HG03342 (cell line): ENCODE measurements around the gene VAT1.
A peak's percentile ranks its signal among the peaks of the same experiment; 100 is the strongest.
"Not testable (repeated sequence)": the region's sequence is repeated elsewhere in the genome, so short reads cannot be mapped to it uniquely, and the experiment has no call there.

Experiments used
- ATAC-seq: cut with Tn5 transposase; IDR thresholded peaks from one replicate; pipeline ENCODE4 v1.9.1; 2021; ENCODE audit warnings: mild to moderate bottlenecking, moderate library complexity; ENCODE audit not compliant: unreplicated experiment

Gene VAT1

GRCh38 chr17:43010667-43011308 lies 11.4 kb downstream of the VAT1 start:
- no peak for ATAC-seq

DNA sequence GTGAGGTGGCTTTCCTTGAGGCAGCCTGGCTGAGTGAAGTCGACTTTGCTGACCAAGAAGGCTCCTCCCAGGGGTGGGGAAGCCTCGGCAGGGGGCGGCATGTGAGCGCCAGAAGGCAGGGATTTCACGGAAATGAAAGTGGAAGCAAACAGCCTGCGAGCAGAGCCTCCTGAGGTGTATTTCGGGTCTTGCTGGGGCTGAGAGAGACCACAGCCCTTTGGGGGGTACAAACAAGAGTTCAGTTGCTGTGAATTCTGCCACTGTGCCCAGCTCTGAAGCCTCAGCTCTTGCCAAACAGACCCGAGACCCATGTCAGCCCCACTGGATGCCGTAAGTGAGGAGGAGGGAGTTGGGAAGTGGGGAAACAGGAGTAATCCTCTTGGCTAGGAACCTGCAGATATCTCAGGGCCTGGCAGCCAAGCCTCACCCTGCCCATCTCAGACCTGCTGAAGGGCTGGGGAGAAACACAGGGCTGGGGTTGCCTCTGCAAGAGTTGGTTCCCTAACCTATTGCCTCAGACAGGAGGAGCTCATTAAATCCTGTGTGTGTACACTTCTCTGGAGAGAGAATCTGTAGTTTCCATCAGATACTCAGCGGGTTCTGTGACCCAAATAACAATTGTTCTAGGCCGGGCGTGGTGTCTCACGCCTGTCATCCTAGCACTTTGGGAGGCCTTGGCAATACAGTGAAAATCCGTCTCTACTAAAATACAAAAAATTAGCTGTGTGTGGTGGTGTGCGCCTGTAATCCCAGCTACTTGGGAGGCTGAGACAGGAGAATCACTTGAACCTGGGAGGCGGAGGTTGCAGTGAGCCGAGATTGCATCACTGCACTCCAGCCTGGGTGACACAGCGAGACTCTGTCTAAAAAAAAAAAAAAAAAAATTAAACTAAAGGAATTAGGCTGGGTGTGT lies 15.3 kb downstream of the VAT1 start, which contains the start of gene IFI35:
IFI35 (plus strand) TSS at position 146 of the 913 bp plus-strand sequence; CDS start at position 310, 164 bp downstream.
- ATAC-seq = peak; percentile 86

DNA sequence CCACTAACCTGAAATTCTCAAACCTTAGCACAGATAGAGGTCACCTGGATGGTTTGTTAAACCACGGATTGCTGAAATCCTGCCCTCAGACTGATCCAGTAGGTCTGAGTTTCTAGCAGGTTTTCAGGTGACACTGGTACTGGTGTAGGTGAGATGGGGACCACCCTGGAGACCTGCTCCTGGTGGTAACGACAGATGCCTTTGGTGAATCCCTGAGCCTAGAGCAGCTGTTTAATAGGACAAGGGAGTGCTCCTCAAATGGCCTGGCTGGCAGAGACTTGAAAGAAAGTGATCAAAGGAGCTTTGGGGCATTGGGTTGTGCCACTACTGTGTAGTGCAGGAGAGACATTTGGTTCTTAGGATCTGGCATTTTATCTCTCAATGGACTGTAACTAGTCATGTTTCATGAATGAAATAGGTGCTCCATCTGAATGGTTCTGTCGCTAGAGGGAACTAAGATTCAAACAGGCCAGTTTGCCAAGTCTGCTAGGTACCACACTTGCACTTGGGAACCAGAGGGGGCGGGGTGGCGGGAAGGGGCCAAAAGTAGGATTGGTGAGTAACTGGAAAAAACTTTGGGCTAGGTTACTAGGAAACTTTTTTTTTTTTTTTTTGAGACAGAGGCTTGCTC lies 18.5 kb downstream of the VAT1 start:
- no peak for ATAC-seq

DNA sequence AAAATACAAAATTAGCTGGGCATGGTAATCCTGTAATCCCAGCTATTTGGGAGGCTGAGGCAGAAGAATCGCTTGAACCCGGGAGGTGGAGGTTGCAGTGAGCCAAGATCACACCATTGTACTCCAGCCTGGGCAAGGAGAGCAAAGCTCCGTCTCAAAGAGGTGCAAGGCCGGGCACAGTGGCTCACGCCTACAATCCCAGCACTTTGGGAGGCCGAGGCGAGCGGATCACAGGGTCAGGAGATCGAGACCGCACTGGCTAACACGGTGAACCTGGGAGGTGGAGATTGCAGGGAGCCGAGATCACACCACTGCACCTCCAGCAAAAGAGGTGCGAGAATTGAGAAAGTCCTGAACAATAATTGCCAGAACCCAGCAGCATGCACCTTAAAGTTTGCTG lies 21.3 kb downstream of the VAT1 start:
- ATAC-seq = not testable (repeated sequence)

DNA sequence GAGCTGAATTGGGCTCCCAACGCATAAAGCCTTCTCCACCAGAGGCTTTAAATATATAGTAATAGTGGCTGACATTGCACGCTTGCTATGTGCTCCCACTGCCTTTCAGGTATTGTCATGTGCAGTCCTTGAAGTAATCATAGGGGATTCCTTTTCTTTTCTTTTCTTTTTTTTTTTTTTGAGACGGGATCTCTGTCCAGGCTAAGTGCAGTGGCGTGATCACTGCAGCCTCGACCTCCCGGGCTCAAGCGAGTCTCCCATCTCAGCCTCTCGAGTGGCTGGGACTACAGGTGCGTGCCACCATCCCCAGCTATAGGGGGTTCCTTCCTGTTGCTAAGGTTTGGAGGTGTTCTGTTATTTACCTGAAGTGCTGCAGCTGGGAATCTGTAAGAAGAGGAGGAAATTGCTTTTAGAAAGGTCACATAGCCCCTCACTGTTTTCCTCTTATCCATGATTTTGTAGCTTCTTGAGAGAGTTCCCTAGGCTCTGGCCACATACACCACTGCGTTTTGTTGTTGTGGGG lies 23.1 kb downstream of the VAT1 start:
- no peak for ATAC-seq

DNA sequence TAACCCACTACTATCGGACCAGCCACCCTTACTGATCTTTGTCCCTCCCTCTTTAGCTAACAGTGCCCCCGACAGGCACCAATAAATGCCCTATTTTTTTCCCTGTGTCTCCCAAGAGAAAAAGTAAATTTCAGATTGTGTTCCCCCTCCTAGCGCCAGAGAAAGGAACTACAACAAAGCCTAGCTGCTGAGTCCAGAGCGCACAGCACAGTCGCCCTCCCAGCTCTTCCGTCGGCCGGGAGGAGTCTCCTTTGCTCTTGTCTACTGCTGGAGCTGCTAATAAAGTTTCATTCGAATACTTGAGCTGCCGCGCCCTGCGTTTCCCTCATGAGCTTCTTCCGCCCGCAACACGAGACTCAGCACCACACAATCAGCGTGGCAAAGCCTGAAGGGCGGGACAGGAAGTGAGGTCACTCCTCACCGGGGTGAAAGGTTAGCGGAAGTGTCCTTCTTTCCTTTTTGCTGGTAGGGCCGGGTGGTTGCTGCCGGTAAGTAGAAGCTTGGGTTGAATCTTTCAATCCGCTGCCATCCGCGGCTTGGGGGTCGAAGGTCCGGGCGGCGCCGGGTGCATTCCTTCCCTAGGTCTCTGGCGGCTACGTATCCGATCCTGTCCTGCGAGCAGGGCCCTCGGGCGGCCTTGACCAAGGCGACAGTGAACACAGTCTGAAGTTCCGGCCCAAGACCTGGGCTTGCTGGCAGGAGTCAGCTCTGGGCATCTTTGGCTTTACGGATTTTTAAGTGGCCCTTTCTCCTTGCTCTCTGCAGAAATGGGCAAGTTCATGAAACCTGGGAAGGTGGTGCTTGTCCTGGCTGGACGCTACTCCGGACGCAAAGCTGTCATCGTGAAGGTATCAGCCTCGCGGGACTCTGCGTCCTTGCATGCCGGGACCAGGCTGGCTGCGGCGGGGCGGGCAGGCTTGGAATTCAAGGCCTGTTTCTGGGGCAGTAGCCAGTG lies 23.9 kb downstream of the VAT1 start, which contains the start of gene RPL27:
RPL27 (plus strand) TSS at position 436 of the 955 bp plus-strand sequence; CDS start at position 768, 332 bp downstream.
- peak; percentile 91 for ATAC-seq

DNA sequence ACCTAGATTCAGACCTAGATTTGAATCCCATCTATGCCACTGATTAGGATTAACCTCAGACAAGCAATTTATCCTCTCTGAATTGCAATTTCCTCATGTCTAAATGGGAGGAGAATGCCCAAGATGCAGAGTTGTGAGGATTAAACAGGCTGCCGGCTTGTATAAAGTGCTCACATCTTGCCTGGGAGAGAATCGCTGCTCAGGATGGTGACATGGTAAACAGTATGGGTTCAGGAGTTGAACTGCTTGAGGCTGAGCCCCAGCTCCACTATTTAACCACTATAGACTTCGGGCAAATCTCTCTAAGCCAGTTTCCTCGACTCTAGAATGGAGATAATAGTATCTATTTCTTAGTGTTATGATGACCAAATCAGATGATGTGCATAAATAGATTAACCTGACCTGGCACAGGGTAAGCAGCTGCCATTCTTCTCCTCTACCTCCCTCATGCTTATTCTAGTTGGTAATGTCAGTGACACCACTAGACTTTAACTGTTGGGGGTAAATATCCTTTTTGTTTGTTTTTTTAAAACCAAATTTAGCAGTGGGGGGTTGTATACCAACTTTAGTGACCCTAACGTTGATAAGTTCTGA lies 24.7 kb downstream of the VAT1 start:
- no peak for ATAC-seq

DNA sequence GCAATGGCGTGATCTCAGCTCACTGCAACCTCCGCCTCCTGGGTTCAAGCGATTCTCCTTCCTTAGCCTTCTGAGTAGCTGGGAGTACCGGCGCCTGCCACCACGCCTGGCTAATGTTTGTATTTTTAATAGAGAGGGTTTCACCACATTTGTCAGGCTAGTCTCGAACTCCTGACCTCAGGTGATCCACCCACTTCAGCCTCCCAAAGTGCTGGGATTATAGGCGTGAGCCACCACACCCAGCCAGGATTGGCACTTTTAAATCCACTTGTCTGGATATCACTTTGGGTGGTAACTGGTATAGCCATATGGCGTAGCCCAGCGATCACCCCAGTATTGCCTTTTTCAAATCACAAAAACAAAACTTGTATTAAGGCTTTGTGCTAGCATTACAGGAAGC lies 28.3 kb downstream of the VAT1 start:
- not testable (repeated sequence) for ATAC-seq

- no peak for ATAC-seq
These were observed 29.3 kb downstream of the VAT1 start for GRCh38 chr17:42992872-42993271.

GRCh38 chr17:42991471-42991870 lies 30.7 kb downstream of the VAT1 start:
- no peak for ATAC-seq

DNA sequence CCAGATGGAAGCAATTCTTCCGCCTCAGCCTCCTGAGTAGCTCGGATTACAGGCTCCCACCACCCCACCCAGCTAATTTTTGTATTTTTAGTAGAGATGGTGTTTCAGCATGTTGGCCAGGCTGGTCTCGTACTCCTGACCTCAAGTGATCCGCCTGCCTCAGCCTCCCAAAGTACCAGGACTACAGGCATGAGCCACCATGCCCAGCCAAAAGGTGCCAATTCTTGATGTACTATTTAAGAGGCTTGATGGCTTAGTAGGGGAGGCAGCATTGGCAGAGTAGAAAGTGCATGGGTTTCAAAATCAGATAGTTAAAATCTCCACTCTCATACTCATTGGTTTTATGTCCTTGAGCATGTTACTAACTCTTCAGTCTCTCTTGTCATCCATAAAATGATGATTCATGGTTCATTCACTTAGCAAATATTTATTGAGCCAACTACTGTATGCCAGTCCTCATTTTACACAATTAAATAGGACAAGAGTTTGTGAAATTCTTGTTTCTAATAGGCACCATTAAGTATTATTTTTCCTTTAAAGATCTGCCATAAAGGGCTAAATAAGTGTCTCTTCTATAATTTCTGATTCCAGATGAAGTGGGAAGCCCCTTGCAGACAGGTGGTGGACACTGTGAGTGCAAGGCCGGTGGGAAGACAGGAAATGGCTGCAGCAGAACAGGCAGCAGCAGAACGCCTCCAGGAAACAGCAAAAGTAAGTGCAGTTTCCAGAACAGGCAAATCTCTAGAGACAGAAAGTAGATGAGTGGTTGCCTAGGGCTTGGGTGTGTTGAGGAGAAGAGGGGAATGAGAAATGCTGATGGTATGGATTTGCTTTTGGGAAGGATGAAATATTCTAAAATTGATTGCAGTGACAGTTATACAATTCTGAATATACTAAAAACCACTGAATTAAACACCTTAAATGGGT lies 32.2 kb downstream of the VAT1 start:
- ATAC-seq = no peak

GRCh38 chr17:42989141-42989540 lies 33.0 kb downstream of the VAT1 start:
- ATAC-seq = no peak

DNA sequence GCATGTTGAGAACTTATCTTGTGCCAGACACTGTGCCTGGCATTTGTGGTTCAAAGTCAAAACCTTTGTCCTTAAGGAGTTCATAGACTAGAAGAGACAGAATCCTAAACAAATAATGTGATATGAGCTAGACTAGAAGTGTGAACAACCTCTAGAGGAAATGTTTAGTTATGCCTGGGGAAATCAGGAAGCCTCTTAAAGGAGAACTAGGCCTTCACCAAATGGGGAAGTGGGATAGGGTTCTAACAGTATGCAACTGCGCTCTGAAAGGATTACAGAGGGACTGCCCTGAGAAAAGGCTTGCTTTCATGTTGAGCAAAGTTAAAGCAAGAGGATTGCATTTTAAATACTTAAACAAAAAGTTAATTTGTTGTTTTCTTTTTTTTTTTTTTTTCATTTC lies 37.0 kb downstream of the VAT1 start:
- ATAC-seq = peak; percentile 64

- ATAC-seq = no peak
These were observed 39.9 kb downstream of the VAT1 start for GRCh38 chr17:42982266-42982665.

DNA sequence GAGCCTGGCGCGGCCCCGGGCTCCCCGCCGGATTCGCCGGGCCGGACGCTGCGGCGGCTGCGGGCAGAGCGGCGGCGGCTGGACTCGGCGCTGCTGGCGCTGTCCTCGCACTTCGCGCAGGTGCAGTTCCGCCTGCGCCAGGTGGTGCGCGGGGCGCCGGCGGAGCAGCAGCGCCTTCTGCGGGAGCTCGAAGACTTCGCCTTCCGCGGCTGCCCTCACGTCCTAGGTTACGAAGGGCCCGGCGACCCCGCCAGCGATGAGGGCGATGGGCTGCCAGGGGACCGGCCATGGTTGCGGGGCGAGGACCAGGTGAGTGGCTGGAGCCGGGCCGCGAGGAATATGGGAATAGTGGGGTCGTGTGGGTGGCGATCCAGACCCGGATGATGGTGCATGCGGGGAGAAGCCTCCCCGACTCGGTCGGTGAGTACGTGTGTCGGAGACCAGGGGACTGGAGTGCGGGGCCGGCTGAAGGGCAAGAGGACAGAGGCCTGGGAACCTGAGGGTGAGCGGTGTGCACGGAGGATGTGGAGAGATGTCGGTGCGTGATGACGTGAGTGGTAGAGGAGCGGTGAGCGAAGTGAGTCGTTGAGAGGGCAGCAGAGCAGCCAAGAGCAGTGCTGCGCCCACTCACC lies 41.3 kb downstream of the VAT1 start:
- ATAC-seq = peak; percentile 33

GRCh38 chr17:42980274-42980765 lies 41.9 kb downstream of the VAT1 start, which contains the start of gene RUNDC1:
Gene RUNDC1, plus strand, starts transcription at chr17:42980565. Its CDS starts 12 bp downstream, at chr17:42980577.
- peak; percentile 64 for ATAC-seq

DNA sequence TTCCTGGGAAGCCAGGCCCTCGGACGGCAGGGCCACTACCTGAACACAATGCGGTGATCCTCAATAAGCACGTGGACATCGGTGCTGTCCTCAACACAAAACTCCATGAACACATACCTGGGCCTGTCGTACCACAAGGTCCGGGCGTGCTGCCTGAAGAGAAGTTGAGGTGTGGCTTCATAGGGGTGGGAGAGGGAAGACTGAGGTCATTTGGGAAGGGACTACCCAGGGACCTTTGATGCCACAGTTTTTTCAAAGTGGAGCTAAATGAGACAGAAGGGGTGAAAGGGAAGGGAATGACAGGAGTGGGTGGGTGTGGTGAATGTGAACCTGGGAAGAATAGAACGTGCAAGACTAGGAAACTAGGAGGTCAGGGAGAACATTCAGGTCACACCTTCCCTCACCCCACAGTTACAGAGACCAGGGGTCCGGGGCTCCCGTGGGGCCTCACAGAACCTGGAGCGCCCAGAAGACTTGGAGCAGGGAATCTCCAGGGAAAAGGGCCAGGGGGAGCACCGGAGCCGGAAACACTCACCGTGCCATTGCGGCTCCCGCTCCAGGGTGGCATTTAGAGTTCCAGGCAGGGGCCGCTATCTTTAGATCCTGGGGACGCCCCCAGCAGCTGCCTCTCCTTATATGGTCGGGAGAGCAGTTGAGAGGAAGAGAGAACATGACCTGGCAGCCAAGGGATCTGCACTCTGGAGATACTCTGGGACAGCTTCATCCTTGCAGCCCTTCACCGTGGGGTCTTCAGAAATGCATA lies 42.5 kb downstream of the VAT1 start, which contains the start of gene PTGES3L:
PTGES3L (minus strand) TSS at position 570 of the 763 bp plus-strand sequence; CDS start at position 543, 27 bp downstream.
- peak; percentile 36 for ATAC-seq
